HCT116 (cell line): Measurements from ENCODE around the gene PKP2. TPM values are rescaled to one million over a fixed set of nuclear protein-coding genes. Genes with fewer than 3 reads are reported as not detected.

Source experiments
- ATAC-seq: fragments of 200-7000 bp; cut with Tn5 transposase; 2 replicates; pipeline ENCODE4 v1.9.1; 2020; ENCODE audit warnings: mild to moderate bottlenecking, moderate library complexity
- BruUV-seq: library from RNA; stranded (reverse); fragments of 400-500 nt; replicated peaks from 2 replicates; lab custom pipeline; 2021; lab: Mats Ljungman, UMichigan
- CTCF ChIA-PET: fragments of 300-600 bp; sonication (Branson Sonifier 250); formaldehyde crosslinking; loops from one replicate; lab custom pipeline; 2021; ENCODE audit warnings: antibody characterized with exemption; lab: Charles Lee
- POLR2A ChIA-PET: fragments of 300-600, 350-600 bp; sonication (Branson Sonifier 250); formaldehyde crosslinking; loops from one replicate; lab custom pipeline; 2021; ENCODE audit warnings: antibody characterized with exemption; lab: Charles Lee
- RAD21 ChIA-PET, 2 experiments: fragments of 300-600 bp; sonication (Branson Sonifier 250); formaldehyde crosslinking; loops; one replicate each; lab custom pipeline; 2023; ENCODE audit warnings: low total read pairs in 2 of 2; ENCODE audit not compliant: uncharacterized antibody in 2 of 2, unreplicated experiment in 2 of 2, low non-redundant PET in 1 of 2; lab: Charles Lee
- DNase-seq: peaks from one replicate; pipeline ENCODE4 v3.0.0-alpha.2; 2010; ENCODE audit warnings: low read depth, low spot score
- H2AFZ ChIP-seq: fragments of 200-600 bp; shearing (Covaris generic), sonication (generic); 2 replicates; pipeline ENCODE4 v1.6.1; 2017; ENCODE audit warnings: low read depth, mixed run types, mixed read lengths, antibody characterized with exemption, low read length; ENCODE audit not compliant: poor library complexity, severe bottlenecking
- H3K27ac ChIP-seq: 2 replicates; pipeline ENCODE4 v1.5.1; 2012; ENCODE audit warnings: low read depth, low read length
- H3K27me3 ChIP-seq: fragments of 200-600 bp; sonication (generic); 2 replicates; pipeline ENCODE4 v1.6.1; 2016; ENCODE audit warnings: mixed run types, low read length, mixed read lengths; ENCODE audit not compliant: insufficient read depth
- H3K36me3 ChIP-seq, 2 experiments: fragments of 200-500 bp in 1 of 2; fragments of 200-600 bp in 1 of 2; sonication (Bioruptor generic) in 1 of 2; sonication (generic) in 1 of 2; 2 replicates each; pipeline versions ENCODE4 v1.5.1 to v1.6.1; 2014 to 2016; ENCODE audit warnings: low read length in 2 of 2, inconsistent platforms in 1 of 2, mixed read lengths in 1 of 2, mixed run types in 1 of 2; ENCODE audit not compliant: insufficient read depth in 2 of 2, control insufficient read depth in 1 of 2
- H3K4me1 ChIP-seq, 2 experiments: fragments of 200-600 bp in 1 of 2; sonication (generic) in 1 of 2; 2 replicates each; pipeline versions ENCODE4 v1.5.1 to v1.6.1; 2012 to 2017; ENCODE audit warnings: low read length in 2 of 2, inconsistent platforms in 1 of 2, mild to moderate bottlenecking in 1 of 2, mixed read lengths in 1 of 2, mixed run types in 1 of 2, moderate library complexity in 1 of 2; ENCODE audit not compliant: insufficient read depth in 2 of 2, control insufficient read depth in 1 of 2
- H3K4me2 ChIP-seq: fragments of 200-600 bp; sonication (generic); 2 replicates; pipeline ENCODE4 v1.6.1; 2017; ENCODE audit warnings: mixed run types, low read length, mixed read lengths
- H3K4me3 ChIP-seq, 2 experiments: fragments of 200-600 bp in 1 of 2; sonication (generic) in 1 of 2; replicated peaks in 1 of 2; 2 replicates each; pipeline ENCODE4 v1.5.1; 2011 to 2016; ENCODE audit warnings: low read length in 2 of 2, control low read depth in 1 of 2, low read depth in 1 of 2, mild to moderate bottlenecking in 1 of 2, mixed read lengths in 1 of 2, mixed run types in 1 of 2
- H3K79me2 ChIP-seq: fragments of 200-600 bp; sonication (generic); 2 replicates; pipeline ENCODE4 v1.6.1; 2017; ENCODE audit warnings: mild to moderate bottlenecking, mixed run types, low read length, moderate library complexity, mixed read lengths; ENCODE audit not compliant: insufficient read depth
- H3K9ac ChIP-seq: fragments of 200-600 bp; sonication (generic); 2 replicates; pipeline ENCODE4 v1.6.1; 2016; ENCODE audit warnings: low read length, mixed read lengths
- H3K9me2 ChIP-seq: fragments of 200-600 bp; sonication (generic), shearing (Covaris generic); 2 replicates; pipeline ENCODE4 v1.6.1; 2017; ENCODE audit warnings: mixed run types, mild to moderate bottlenecking, moderate library complexity; ENCODE audit not compliant: insufficient read depth
- H3K9me3 ChIP-seq, 2 experiments: fragments of 200-500 bp in 1 of 2; fragments of 200-600 bp in 1 of 2; sonication (Bioruptor generic) in 1 of 2; sonication (generic) in 1 of 2; 2 replicates each; pipeline ENCODE4 v1.6.1; 2014 to 2017; ENCODE audit warnings: low read length in 2 of 2, mixed read lengths in 2 of 2, inconsistent platforms in 1 of 2, low read depth in 1 of 2, mild to moderate bottlenecking in 1 of 2, mixed run types in 1 of 2, moderate library complexity in 1 of 2; ENCODE audit not compliant: control insufficient read depth in 1 of 2, insufficient read depth in 1 of 2
- H4K20me1 ChIP-seq: fragments of 200-600 bp; sonication (generic), shearing (Covaris generic); 2 replicates; pipeline ENCODE4 v1.6.1; 2017; ENCODE audit warnings: mixed run types, mild to moderate bottlenecking, moderate library complexity; ENCODE audit not compliant: insufficient read depth
- CEBPB ChIP-seq: IDR thresholded peaks from 2 replicates; pipeline ENCODE4 v1.6.1; 2012; ENCODE audit warnings: low read depth
- CTCF ChIP-seq, 3 experiments: fragments of 200-600 bp in 1 of 3; sonication (generic) in 1 of 3; IDR thresholded peaks in 2 of 3; conservative IDR thresholded peaks in 1 of 3; 2 replicates each; pipeline ENCODE4 v1.5.1; 2012 to 2017; ENCODE audit warnings: low read depth in 2 of 3, low read length in 2 of 3, antibody characterized with exemption in 1 of 3, borderline replicate concordance in 1 of 3, control low read depth in 1 of 3, mild to moderate bottlenecking in 1 of 3, mixed read lengths in 1 of 3, mixed run types in 1 of 3, moderate library complexity in 1 of 3; ENCODE audit not compliant: insufficient read depth in 1 of 3
- EGR1 ChIP-seq: IDR thresholded peaks from 2 replicates; pipeline ENCODE4 v1.6.1; 2012; ENCODE audit warnings: low read depth
- ELF1 ChIP-seq: IDR thresholded peaks from 2 replicates; pipeline ENCODE4 v1.6.1; 2012; ENCODE audit warnings: low read depth, borderline replicate concordance
- EZH2phosphoT487 ChIP-seq: fragments of 200-600 bp; IDR thresholded peaks from 2 replicates; pipeline ENCODE4 v1.6.1; 2018; ENCODE audit warnings: antibody characterized with exemption, borderline replicate concordance
- POLR2A ChIP-seq: IDR thresholded peaks from 2 replicates; pipeline ENCODE4 v1.7.0; 2011; ENCODE audit warnings: borderline replicate concordance; ENCODE audit not compliant: insufficient read depth, insufficient read length; ENCODE audit errors: extremely low read depth
- RAD21 ChIP-seq: IDR thresholded peaks from 2 replicates; pipeline ENCODE4 v1.6.1; 2012; ENCODE audit warnings: low read depth, mild to moderate bottlenecking
- REST ChIP-seq: IDR thresholded peaks from 2 replicates; pipeline ENCODE4 v1.6.1; 2012; ENCODE audit warnings: low read depth
- SIN3A ChIP-seq: IDR thresholded peaks from 2 replicates; pipeline ENCODE4 v1.6.1; 2012; ENCODE audit warnings: low read depth
- SP1 ChIP-seq: IDR thresholded peaks from 2 replicates; pipeline ENCODE4 v1.6.1; 2012; ENCODE audit warnings: low read depth
- SRF ChIP-seq: IDR thresholded peaks from 2 replicates; pipeline ENCODE4 v1.6.1; 2012; ENCODE audit warnings: low read depth
- TCF7L2 ChIP-seq: IDR thresholded peaks from 2 replicates; pipeline ENCODE4 v1.7.0; 2011; ENCODE audit warnings: borderline replicate concordance, inconsistent platforms; ENCODE audit not compliant: insufficient read depth, insufficient read length; ENCODE audit errors: extremely low read depth
- ZFX ChIP-seq: fragments of 450-650 bp; IDR thresholded peaks from 2 replicates; pipeline ENCODE4 v1.6.1; 2017
- intact Hi-C: fragments of 100-400 bp; cut with micrococcal nuclease; formaldehyde crosslinking; loops from 2 replicates; pipeline ENCODE4 v1.10.0; 2022
- total RNA-seq: library from RNA; stranded (reverse); gene quantifications from one replicate; pipeline ENCODE4 v1.2.1, GENCODE V29; 2021; ENCODE audit not compliant: unreplicated experiment

The PKP2 gene
- total RNA-seq, 1 experiment from 2014 or later: 21.5 TPM

- Histone ChIP-seq H3K9ac (no peak overlapping the region), H3K27me3 (no peaks in the 10 kb centered on the region), H3K79me2 (no peaks in the 10 kb centered on the region), H2AFZ (no peak overlapping the region), H3K4me1 (no peaks in the 10 kb centered on the region), H3K27ac (no peak overlapping the region), H3K4me3 (no peak overlapping the region), H4K20me1 (no peaks in the 10 kb centered on the region), H3K9me2 (no peaks in the 10 kb centered on the region), H3K36me3 (peaks cover 0 to 14% of the 10 kb centered on the region in 2 experiments; a peak in 2 of 4 replicates), H3K4me2 (no peak overlapping the region), H3K9me3 (no peaks in the 10 kb centered on the region)
- intact Hi-C loops: no loop called here
- RAD21 ChIA-PET: no interaction called here
- ATAC-seq (no peak), DNase-seq (no peak)
- TF ChIP-seq TCF7L2 (no peak), RAD21 (no peak), CEBPB (no peak), CTCF (IDR thresholded peaks at IDR 0.05 in 2 of 3, conservative IDR thresholded peaks at IDR 0.05 in 1 of 3; ENCODE audit: borderline replicate concordance in 1 of 3, insufficient read depth in 1 of 3, low read depth in 2 of 3, low read length in 2 of 3) (no peak), ZFX (no peak), POLR2A (no peak), EGR1 (no peak)
- POLR2A ChIA-PET: no interaction called here
- BruUV-seq: no TSS peak
- CTCF ChIA-PET: no interaction called here
These were observed 74.2 kb downstream of the PKP2 start for GRCh38 chr12:32822344-32822743.

GRCh38 chr12:32821710-32822109, 74.9 kb downstream of the PKP2 start:
- ChIA-PET POLR2A (no interaction called here), CTCF (no interaction called here), RAD21 (no interaction called here)
- Histone ChIP-seq H3K79me2 (no peaks in the 10 kb centered on the region), H3K4me3 (no peak overlapping the region), H3K27me3 (no peaks in the 10 kb centered on the region), H3K9me3 (no peaks in the 10 kb centered on the region), H2AFZ (no peak overlapping the region), H3K9me2 (no peaks in the 10 kb centered on the region), H3K4me1 (no peaks in the 10 kb centered on the region), H3K4me2 (no peak overlapping the region), H3K27ac (no peak overlapping the region), H4K20me1 (no peaks in the 10 kb centered on the region), H3K36me3 (peaks cover 0 to 14% of the 10 kb centered on the region in 2 experiments; a peak in 2 of 4 replicates), H3K9ac (no peak overlapping the region)
- no TSS peak for BruUV-seq
- ATAC-seq (no peak), DNase-seq (no peak)
- intact Hi-C loops: no loop called here
- no peak for TF ChIP-seq SRF
- TF ChIP-seq TCF7L2: no peak
- TF ChIP-seq EZH2phosphoT487: no peak
- TF ChIP-seq CTCF (IDR thresholded peaks at IDR 0.05 in 2 of 3, conservative IDR thresholded peaks at IDR 0.05 in 1 of 3; ENCODE audit: borderline replicate concordance in 1 of 3, insufficient read depth in 1 of 3, low read depth in 2 of 3, low read length in 2 of 3): no peak
- TF ChIP-seq SP1: no peak
- no peak for TF ChIP-seq POLR2A
- TF ChIP-seq RAD21: no peak
- no peak for TF ChIP-seq SIN3A
- no peak for TF ChIP-seq CEBPB
- no peak for TF ChIP-seq ELF1
- no peak for TF ChIP-seq REST
